NCI-H2107 (cell line): Measurements from ENCODE around the gene PHC2.

ENCODE experiments used
- DNase-seq: peaks from one replicate; lab custom pipeline; 2025; lab: John Stamatoyannopoulos, UW

PHC2 gene

GRCh38 chr1:33420870-33421775 lies 9.8 kb downstream of the PHC2 start:
- no peak for DNase-seq

GRCh38 chr1:33418811-33419210 lies 12.1 kb downstream of the PHC2 start:
- DNase-seq: no peak

GRCh38 chr1:33414879-33415278 lies 16.0 kb downstream of the PHC2 start:
- DNase-seq: no peak

GRCh38 chr1:33410091-33410701 lies 20.7 kb downstream of the PHC2 start:
- DNase-seq: no peak

GRCh38 chr1:33408093-33408436 lies 22.8 kb downstream of the PHC2 start:
- no peak for DNase-seq

- DNase-seq: no peak
Measured at GRCh38 chr1:33407352-33408092, 23.4 kb downstream of the PHC2 start.

- DNase-seq: no peak
Measured at GRCh38 chr1:33402206-33402605, 28.7 kb downstream of the PHC2 start.

GRCh38 chr1:33401471-33401870 lies 29.4 kb downstream of the PHC2 start:
- no peak for DNase-seq

- no peak for DNase-seq
Measured at GRCh38 chr1:33400153-33400911, 30.6 kb downstream of the PHC2 start.

- no peak for DNase-seq
Measured at GRCh38 chr1:33399375-33399774, 31.5 kb downstream of the PHC2 start.

- DNase-seq: no peak
Measured at GRCh38 chr1:33397994-33398393, 32.9 kb downstream of the PHC2 start.

GRCh38 chr1:33397125-33397506 lies 33.8 kb downstream of the PHC2 start:
- DNase-seq: no peak

GRCh38 chr1:33396188-33397124 lies 34.4 kb downstream of the PHC2 start:
- DNase-seq: no peak

GRCh38 chr1:33394770-33395169 lies 36.1 kb downstream of the PHC2 start:
- DNase-seq: no peak

GRCh38 chr1:33393991-33394390 lies 36.9 kb downstream of the PHC2 start:
- DNase-seq: no peak

GRCh38 chr1:33393524-33393923 lies 37.4 kb downstream of the PHC2 start:
- DNase-seq: no peak

- no peak for DNase-seq
Measured at GRCh38 chr1:33392639-33393038, 38.3 kb downstream of the PHC2 start.

GRCh38 chr1:33392206-33392605 lies 38.7 kb downstream of the PHC2 start:
- no peak for DNase-seq

- DNase-seq: no peak
Measured at GRCh38 chr1:33391343-33392078, 39.4 kb downstream of the PHC2 start.

GRCh38 chr1:33390542-33390941 lies 40.4 kb downstream of the PHC2 start:
- DNase-seq: no peak
